Diencephalon (tissue), 1 donor: ENCODE data around the gene RNU2-1. TPM values are rescaled to one million over a fixed set of nuclear protein-coding genes. Genes with fewer than 3 reads are reported as not detected.

ENCODE experiments used
- small RNA-seq: library from RNA; depleted of rRNA; stranded (forward); fragments of <200 nt; gene quantifications from one replicate; pipeline ENCODE3, GENCODE V24; 2014
- total RNA-seq: library from RNA; depleted of rRNA; stranded (reverse); fragments of >200 nt; gene quantifications from one replicate; pipeline ENCODE4 v1.2.3, GENCODE V29; 2014

Gene RNU2-1
- total RNA-seq = not detected

DNA sequence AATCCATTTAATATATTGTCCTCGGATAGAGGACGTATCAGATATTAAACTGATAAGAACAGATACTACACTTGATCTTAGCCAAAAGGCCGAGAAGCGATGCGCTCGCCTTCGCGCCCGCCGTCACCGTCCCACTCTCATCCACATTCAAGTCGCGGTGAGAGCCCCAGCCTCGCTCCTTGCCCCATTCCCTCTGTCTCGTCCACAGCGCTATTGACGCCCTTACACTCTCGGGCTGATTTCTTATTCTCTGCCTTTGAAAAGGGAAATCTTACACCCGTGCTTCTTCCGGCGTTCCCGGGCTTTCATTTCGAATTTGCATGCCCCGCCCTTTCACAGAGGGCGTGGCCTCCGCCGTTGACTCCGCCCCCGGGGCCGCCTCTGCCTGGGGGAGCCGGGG lies at the start of gene RNU2-1:
TSS of gene RNU2-1 (minus strand) at position 101 of the 400 bp plus-strand sequence.

DNA sequence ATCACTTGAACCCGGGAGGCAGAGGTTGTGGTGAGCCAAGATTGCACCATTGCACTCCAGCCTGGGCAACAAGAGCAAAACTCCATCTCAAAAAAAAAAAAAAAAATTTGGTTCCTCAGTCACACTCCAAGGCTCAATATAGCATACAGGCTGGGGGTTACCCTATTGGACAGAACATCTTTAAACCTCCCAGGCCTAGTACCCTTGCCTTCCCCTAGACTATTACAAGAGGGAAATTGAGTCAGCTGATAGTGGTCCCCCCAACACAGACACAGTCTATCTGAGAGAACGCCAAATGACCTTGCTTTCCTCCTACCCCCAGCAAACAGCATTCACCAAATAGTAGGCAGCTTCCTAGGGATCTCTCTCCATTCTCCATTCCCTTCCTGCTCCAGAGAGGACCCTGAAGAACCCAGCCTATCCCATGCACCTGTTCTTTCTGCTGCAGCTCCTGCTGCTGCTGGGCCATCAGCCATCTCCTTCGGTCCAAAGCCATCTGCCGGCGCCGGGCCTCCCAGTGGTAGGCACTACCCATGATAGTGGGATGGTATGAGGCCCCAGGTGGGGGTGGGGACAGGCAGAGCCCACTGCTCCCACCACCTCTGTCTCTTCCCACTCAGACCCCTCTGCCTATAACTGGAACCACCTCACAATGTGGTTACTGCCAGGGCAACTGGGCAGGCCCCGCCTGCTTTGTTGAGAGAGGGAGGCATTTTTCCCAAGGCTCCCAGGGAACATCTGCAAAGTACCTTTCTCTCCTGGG lies 5.6 kb downstream of the RNU2-1 start, which contains the start of gene CCDC200:
TSS of gene CCDC200 (minus strand) at position 604 of the 763 bp plus-strand sequence. CDS start at position 535, 69 bp downstream.

DNA sequence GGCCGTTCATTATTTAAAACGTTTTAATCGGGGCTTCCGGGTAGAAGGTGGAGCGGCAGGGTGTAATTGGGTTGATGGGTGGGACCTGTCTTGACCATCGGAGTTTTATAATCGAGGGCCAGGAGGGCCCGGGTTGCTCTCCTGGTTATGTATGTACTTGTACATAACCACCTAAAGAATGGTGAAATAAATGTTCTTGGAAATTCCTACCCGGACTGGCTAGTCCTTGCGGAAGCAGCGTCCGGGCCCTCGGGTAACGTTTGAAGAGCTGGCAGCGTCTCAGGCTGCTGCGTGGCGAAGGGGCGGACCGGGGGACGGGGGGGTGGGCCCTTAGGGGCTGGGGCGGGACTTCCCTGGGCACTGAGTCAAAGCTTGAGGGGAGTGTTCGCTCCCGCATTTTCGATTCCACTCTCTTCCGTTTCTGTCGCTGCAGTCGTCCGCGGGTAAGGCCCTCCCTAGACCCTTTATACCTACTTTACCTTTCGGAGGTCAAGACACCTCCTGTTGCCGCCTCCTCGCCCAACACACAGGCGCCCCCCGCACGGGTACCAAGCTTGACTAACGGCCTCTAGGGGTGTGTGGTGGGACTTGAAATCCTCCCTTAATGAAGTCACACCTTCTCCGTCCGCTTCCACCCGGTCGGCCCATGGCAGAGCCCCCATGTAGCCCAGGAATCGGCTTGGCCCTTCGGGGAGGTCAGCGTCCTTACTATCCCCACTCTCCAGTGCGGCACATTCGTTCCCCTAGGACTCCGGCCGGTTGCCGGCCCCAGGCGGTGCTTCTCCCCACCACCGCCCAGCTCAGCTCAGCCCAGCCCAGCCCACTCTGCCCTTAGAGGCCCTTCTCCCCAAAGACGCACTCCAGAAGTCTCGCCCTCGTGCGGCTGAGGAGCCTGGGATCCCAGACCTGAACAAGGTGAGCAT lies 22.0 kb downstream of the RNU2-1 start, which contains the start of gene TMEM106A:
TSS of gene TMEM106A (plus strand) at position 396 of the 923 bp plus-strand sequence. CDS start 1,167 bp downstream, outside the sequence.

Small RNA genes lying within 50 kb of the gene (small RNA-seq; reads per million reads assigned to genes)
- gene RF00004 (not detected), gene RNU2-1 (not detected)

Other genes starting within 250 kb of the RNU2-1 start
- 935 TPM for gene RPL27, start 235.6 kb downstream of the RNU2-1 start, total RNA-seq
- 4.8 TPM for gene IFI35, start 227.2 kb downstream of the RNU2-1 start, total RNA-seq
- 172 TPM for gene VAT1, start 211.6 kb downstream of the RNU2-1 start, total RNA-seq
- gene RND2, start 208.7 kb downstream of the RNU2-1 start, total RNA-seq = 28.4 TPM
- gene BRCA1, start 108.6 kb downstream of the RNU2-1 start, total RNA-seq = 15.2 TPM
- gene NBR1, start 62.8 kb downstream of the RNU2-1 start, total RNA-seq = 81.0 TPM
- 0.92 TPM for gene TMEM106A, start 22.1 kb downstream of the RNU2-1 start, total RNA-seq
- gene CCDC200, start 5.4 kb downstream of the RNU2-1 start, total RNA-seq = not detected
- gene ARL4D, start 165.0 kb upstream of the RNU2-1 start, total RNA-seq = 21.0 TPM
- gene DHX8, start 250.0 kb upstream of the RNU2-1 start, total RNA-seq = 37.8 TPM